ACHN (cell line): Measurements from ENCODE around the gene TOGARAM2.
"Not testable (repeated sequence)": the region's sequence is repeated elsewhere in the genome, so short reads cannot be mapped to it uniquely, and the experiment has no call there.

ENCODE experiments used
- DNase-seq: peaks from one replicate; pipeline ENCODE4 v3.0.0-alpha.2; 2015
- in situ Hi-C: cut with HindIII; loops from 2 replicates; pipeline ENCODE4 v1.10.0; 2017; ENCODE audit warnings: low sequenced_read_pairs, low pct_ligation_motif_present, low pct_unique_long_range_greater_than_20kb

TOGARAM2 gene

DNA sequence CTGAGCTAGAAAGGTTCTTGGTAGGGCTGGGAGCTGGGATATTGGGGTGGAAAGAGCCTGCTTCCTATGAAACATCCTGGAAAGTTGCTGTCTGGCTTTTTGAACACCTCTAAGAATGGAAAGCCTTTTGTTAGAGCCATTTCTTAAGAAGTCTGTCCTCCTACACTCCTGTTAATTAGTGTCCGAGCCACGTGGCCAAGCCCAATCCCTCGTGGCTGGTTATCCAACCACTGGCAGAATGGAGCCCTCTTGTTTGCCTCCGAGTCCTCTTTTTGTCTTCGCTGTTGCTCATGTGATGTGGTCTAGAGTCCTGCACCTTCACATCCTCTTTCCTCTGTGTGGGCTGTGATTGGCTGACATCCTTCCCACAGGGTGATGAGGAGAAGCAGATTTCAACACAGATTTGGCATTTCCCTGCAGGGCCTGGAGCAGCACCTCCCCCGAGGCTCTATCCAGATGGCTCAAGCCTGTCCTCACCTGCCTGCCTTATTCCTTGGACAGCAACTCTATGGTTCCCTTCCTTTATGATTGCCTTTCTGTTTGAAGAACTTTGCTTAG, 8.2 kb upstream of the TOGARAM2 start:
- in situ Hi-C loops = no loop called here

DNA sequence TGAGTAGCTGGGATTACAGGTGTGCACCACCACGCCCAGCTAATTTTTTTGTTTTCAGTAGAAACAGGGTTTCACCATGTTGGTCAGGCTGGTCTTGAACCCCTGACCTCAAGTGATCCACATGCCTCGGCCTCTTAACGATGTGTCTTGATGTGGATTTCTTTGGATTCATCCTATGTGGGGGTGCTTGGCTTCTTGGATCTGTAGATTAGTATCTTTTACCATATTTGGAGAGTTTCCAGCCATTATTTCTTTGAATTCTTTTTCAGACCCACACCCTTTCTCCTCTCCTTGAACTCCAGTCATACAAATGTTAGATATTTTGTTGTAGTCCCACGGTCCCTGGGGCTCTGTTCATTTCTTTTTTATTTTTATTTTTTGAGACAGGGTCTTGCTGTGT, 6.8 kb upstream of the TOGARAM2 start:
- DNase-seq = no peak
- in situ Hi-C loops = no loop called here

More for the DNA sequence above, 8.2 kb upstream of the TOGARAM2 start:
- DNase-seq = no peak

DNA sequence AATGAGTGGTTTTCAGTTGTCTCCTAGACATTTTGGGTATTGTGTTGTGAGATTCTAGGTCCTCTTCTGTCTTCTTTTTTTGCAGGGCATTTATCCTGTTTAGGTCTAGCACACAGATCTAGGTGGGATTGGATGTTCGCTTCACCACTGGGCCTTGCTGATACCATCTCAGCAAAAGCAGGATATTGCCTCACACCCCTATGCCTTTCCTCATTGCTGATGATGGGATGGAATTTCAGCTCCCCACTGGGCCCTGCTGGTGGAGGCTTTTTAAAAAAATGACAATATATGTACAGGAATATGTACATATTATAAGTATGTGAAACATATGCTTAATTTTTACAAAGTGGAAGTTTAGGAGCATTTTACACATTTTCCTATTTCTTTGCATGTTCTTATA, 5.4 kb upstream of the TOGARAM2 start:
- no peak for DNase-seq
- in situ Hi-C loops = no loop called here

DNA sequence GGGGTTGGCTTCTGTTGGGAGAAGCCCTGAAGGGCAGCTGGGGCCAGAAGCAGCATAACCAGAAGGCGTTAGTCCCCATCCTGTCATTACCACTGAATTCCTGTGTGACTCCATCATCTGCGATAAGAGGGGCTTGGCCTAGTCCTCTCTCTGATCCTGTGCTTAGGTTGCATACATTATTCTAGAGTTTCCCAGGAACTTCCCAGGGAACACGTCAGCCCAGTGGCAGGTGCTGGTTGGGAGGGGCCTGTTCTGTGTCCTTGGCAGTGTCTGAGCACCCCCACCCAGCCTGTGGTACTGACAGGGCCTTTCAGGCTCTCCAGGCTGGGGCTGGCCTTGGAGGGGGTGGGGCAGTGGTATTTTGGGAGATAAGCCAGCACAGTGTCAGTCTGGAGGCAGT, 4.5 kb upstream of the TOGARAM2 start:
- no peak for DNase-seq
- in situ Hi-C loops = no loop called here

DNA sequence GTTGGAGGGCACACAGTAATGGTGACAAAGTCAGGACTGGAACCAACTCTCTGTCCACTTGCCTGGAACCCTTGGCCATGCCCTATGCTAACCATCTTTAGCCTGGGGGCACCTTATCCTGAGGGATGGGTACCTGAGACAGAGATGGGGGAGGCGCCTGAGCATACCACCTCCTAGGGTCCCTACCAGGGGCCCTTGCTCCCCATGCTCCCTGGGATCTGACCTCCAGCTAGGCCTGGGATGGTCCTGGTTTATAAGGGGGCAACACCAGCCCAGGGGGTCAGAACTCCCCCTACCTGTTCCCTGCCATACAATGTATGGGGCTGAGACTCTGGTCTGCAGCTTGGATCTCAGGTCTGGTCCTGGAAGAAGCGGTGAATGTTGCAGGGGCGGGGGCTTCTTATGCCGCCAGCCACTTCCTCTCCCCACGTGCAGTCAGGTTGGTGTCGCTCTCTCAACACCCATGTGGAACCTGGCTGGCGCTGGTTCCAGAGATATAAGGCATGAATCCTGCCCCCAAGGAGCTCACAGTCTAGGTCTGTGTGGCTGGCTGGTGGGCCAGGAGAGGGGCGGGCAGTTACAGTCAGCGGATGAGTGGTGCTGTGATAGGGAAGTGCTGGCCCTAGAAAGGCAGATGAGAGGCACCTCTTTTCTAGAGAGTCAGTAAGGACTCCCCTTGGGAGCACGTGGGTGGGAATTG, 3.8 kb upstream of the TOGARAM2 start:
- in situ Hi-C loops = no loop called here
- DNase-seq = no peak

DNA sequence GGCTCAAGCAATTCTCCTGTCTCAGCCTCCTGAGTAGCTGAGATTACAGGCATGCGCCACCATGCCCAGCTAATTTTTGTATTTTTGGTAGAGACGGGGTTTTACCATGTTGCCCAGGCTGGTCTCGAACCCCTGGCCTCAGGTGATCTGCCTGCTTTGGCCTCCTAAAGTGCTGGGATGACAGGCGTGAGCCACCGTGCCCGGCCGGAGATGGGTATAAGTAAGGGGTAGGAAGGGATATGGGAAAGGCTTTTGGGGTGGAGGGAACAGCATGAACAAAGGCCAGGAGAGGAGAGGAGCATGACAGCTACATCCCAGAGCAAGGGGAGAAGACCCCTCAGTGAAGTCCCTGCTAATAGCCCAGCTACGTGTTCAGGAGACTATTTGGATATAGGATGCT, 3.1 kb upstream of the TOGARAM2 start:
- DNase-seq, in situ Hi-C loops: not testable (repeated sequence)

DNA sequence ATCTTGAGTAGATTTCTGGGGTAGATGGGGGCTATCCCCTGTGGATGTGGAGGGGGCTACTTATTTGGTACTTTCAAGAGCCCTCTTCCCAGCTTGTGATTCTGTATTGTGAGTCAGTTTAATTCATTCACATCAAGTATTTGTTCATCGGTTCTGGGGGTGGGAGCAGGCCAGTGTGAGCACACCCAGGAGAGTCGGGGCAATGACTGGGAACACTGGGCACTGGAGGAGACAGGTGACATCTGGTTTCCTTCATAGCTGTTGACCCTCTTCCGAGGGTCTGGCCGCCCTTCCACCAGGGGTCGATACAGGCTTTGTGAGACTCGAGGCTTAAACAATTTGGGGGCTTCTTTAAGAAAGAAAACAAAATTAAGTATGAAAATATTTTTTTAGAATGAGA, 2.5 kb upstream of the TOGARAM2 start:
- DNase-seq = no peak
- in situ Hi-C loops = no loop called here

DNA sequence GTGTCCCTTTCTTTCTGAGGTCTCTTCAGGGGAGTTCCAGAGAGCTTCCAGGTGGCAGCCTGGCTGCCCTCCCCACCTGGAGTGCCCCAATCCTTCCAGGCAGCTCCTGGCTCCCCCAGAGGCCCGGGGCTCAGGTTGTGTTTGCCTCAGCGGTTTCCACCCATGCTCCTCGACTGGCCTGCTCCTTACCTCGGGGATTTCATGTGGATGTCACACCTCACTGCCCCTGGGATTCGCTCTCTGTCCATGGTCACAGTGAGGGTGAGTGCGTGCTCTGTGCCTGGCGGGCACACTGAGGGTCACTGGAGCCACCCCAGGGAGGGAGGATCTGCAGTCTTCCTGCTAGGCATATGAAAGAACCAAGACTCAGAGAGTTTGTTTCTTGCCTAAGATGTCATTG, 2.1 kb upstream of the TOGARAM2 start:
- in situ Hi-C loops = no loop called here

DNA sequence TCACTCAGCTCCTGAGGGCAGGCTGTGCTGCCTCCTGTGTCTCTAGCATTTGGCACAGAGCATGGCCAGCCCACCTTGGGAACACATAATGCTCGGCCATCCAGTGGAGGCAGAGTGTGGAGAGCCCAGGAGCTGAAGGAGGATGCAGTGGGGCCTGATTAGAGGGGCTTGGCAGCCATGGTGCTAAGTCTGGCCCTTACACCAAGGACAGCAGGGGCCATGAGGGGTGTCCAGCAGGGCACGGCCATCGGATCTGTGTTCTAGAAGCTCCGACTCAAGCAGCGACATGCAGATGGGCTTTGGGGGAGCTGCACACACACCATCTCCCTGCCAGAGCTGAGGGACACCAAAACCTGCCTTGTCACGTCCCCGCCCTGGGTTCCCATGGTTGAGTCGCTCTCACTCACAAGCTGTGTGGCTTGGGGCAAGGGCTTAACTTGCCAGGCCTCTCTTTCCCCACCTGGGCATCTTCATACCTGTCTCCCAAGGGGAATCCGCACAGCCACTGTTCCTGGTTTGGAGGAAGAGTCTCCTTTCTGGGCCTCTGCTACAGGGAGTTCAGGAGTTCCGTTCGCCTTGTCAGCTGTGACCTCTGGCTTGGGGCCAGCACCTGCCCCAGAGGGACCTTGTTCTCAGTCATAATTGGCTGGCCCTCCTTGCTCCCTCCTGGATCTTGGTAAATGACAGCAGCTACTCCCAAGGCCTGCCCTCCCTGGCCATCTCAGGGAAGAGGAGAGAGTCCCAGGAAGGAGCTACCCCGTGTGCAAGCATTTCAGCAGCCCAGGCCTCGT, 1.3 kb upstream of the TOGARAM2 start:
- DNase-seq = no peak
- in situ Hi-C loops = no loop called here

More for the DNA sequence above, 2.1 kb upstream of the TOGARAM2 start:
- DNase-seq = no peak

DNA sequence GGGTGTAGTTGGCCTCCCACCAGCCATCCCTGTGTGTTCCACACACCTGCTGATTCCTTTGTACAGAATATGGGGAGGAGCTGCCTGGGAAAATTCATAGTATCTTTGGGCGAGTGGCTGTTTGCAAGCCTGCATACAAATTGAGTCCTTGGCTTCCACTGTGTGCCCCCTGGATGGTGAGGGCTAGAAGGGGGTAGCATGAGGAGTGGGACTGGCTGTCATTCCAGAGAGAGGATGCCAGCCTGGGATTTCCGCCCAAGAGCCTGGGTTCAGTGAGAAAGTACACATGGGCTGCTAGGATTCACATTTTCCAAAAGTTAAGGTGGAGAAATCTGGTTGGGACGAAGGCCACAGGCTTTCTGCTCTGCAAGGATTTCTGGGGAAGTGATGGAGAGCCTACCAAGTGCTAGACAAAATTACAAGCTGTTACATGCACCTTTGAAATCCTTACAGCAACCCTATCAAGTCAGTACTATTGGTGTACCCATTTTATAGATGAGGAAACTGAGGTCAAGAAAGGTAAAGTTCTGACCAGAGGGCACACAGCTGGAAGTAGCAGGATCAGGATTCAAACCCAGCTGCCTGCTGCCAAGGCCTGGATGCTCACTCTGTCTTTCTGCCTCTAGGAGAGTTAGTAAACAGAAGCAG, 606 bp upstream of the TOGARAM2 start:
- in situ Hi-C loops = no loop called here
- no peak for DNase-seq

DNA sequence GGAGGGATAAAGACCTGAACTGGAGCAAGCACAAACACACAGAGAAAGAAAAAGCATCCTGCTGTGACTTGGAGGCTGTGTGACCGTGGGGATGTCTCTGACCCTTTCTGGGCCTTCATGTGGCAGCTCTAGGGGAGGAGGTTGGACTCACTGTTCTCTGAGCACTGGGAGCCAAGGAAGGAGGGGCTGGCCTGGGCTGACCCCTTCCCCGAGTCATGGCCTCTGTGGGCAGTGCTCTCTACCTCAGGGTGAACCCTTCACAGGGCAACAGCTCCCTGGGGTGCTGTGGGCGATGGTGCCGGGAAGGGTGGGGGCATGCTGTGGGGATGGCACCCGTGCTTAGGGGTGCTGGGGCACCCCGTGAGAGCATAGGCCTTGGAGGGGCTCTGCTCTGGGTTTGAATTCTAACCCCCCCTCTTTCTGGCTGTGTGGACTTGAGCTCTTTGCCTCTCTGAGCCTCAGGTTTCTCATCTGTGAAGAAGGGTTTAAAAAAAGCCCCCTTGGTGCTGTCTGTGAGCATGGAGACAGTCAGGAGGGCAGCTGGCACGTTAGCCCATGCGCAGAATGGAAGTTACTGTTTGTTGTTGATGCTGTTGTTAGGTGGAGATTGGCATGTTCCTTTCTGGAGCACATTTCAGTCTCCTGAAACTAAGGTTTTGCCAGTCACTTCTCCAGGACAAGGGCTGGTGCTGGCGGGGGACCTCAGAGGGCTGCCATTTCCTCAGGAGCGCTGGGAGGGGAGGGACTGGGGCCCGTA, 700 bp downstream of the TOGARAM2 start:
- no peak for DNase-seq
- in situ Hi-C loops = no loop called here

DNA sequence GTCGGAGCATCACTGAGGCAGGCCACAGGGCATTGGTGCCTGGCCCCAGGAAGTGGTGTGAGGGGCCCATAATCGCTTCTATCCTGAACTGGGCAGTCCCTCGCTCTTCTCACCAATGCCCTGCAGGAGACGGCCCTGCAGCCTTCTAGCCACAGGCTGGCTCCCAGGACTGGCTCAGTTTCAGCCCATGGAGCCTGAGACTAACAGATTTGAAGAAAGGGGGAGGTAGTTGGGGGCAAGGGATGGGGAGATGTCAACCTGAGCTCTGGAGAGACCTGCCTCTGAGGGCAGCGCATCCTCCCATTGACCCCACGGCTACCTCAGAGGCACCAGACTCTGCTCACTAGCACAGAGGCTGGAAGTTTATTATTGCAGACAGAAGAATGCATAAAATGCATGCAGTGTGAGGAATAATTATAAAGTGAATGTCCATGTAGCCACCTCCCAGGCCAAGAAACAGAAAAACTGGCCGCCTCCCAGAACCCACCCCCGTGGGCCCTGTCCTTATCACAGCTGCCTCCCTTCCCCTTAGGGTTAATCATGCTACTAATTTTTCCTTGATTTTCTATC, 1.4 kb downstream of the TOGARAM2 start:
- in situ Hi-C loops = no loop called here
- no peak for DNase-seq

DNA sequence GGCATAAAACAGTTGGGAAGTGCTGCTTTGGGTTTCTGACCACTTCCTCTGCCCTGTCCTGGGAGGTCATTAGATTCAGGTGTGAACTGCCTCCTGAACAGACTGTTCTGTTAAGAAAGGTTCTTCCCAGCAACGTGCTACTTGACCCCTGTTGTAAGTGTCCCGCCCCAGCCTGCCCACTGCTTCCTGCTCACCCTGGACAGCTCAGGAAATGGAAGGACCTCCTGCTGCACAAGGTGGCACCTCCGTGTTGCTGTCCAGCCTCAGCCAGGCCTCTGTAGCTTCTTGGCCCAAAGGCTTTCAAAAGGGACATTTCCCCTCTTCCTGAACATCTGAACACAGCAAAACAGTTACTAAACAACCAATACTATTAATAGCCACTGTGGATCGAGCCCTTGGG, 5.3 kb downstream of the TOGARAM2 start:
- DNase-seq = no peak
- in situ Hi-C loops = no loop called here

DNA sequence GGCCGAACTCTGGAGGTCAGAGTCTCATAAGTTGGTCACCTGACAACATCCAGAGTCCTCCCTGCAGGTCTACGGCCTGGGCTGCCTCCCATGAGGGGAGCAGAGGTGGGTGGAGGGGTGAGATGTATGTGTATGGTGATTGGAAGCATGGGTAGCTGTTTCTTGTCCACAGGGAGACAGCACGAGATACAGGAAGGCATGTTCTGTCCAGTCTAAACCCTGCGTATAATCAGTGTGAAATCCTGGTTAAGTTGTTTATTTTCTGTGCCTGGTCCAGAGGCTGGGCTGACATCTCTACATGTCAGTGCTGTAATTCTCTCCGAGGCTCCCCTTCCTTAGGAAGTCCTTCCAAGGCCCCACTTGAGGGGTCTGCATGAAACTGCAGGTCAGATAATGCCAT, 8.9 kb downstream of the TOGARAM2 start:
- in situ Hi-C loops = no loop called here
- DNase-seq = no peak

DNA sequence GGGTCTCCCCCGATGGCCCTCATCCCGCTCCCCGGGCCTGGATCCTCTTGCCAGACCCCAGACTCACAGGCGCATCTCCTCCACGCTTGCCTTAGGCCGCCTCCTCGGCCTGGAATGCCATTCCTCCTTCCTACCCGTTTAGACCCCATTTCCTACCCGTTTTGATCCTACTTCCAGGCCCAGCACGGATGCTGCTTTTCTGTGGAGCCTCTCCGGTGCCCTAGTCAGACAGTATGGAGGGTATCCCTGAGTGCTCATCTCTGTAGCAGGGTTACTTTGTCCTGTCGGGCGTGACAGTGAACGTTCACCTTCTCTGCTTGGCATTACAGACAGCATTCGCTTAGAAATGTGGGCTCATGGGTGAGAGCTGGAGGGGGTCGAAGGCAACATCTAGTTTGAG, 9.3 kb downstream of the TOGARAM2 start:
- no peak for DNase-seq
- in situ Hi-C loops = no loop called here

DNA sequence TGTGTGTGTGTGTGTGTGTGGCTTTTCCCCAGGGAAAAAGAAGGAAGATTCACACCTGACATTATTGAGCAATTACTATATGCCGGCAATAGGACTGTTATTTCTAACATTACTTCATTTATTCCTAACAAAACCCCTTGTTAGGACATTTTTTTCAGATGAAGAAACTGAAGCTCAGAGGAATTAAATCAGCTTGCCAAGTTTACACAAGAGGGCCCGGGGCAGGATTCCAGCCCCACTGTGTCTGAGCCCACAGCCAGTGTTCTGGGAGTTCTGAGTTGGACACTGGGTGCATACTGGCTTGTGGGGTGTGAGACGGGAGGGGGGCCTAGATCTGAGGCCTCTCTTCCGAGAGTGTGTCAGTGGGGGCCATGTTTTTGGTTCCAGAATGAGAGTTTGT, 9.9 kb downstream of the TOGARAM2 start:
- no peak for DNase-seq
- in situ Hi-C loops = no loop called here

DNA sequence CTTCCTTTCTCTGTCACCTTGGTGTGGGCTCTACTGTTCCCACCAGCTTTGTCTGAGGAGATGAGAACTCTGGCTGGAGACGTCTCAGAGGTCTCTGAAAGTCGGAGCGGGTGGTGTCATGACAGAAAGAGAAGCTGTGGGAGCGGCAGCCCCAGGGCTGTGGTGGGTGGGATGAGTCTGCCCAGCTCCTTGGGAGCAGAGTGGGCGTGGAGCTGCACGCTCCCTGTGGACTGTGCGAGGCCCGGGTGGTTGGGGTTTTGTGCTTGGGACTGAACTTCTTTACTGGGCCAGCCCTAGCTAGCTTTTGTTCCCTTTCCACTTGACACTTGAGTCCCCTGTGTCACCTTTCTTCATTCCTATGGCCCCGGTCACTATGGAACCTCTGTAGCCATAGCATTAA, 10.4 kb downstream of the TOGARAM2 start:
- no peak for DNase-seq
- in situ Hi-C loops = no loop called here

DNA sequence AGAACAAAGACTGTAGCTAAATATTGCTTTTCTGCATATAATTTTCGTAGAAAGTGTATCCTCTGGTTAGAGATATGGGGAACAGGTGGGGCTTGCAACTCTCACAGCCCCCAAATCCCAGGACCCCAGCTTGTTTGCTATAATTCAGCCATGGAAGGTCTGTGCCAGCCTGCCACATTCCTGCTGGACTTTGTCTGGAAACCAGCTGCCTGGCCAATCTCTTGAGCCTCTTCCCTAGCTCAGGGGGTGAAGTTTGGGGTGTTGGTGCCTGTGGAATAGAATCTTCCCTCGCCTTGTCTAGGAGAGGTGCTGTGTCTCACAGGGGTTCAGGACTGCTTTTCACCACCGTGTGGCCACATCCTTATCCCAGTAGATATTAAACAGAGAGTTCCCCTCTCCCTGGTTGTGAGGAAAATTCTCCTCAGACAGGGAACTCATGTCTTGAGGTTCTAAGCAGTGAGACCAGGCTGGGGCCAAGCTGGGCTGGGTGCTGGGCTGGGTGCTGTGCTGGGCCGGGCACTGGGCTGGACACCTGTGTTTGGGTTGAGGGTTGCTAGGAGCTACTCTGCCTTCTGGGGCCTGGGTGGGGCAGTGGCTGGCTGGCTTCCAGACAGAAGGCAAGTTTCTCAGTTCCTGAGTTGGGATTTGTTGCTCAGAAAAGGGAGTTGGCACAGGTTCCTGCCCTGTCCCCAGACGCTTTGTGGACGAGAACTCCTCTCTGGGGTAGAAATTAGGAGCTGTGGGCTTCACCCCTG, 12.3 kb downstream of the TOGARAM2 start:
- DNase-seq = no peak
- in situ Hi-C loops = no loop called here
